T-helper 2 cell treated with Interferon-gamma antibody and Interleukin-4, amounts not matched to agents 100 ng/mL and 5 ng/mL, for 36 hours (primary cell): ENCODE data around the gene UGT2B15. TPM values are rescaled to one million over a fixed set of nuclear protein-coding genes. Genes with fewer than 3 reads are reported as not detected.
"Not testable (repeated sequence)": the region's sequence is repeated elsewhere in the genome, so short reads cannot be mapped to it uniquely, and the experiment has no call there.

ENCODE experiments used
- intact Hi-C: fragments of 100-400 bp; cut with micrococcal nuclease; formaldehyde crosslinking; loops from one replicate; pipeline ENCODE4 v1.15.1; 2023
- total RNA-seq: library from RNA; stranded (reverse); gene quantifications from 2 replicates; pipeline ENCODE4 v1.2.3, GENCODE V29; 2022

Gene UGT2B15
- total RNA-seq, 1 donor from 2014 or later = not detected

- intact Hi-C loops = not testable (repeated sequence)
These were observed 13.9 kb downstream of the UGT2B15 start for GRCh38 chr4:68656445-68656973.

GRCh38 chr4:68655764-68656444, 14.5 kb downstream of the UGT2B15 start:
- intact Hi-C loops = no loop called here

- intact Hi-C loops = no loop called here
These were observed 15.3 kb downstream of the UGT2B15 start for GRCh38 chr4:68654946-68655721.

GRCh38 chr4:68651932-68652331, 18.5 kb downstream of the UGT2B15 start:
- intact Hi-C loops = no loop called here

GRCh38 chr4:68630371-68630770, 40.1 kb downstream of the UGT2B15 start:
- intact Hi-C loops = no loop called here

GRCh38 chr4:68622731-68623130, 47.7 kb downstream of the UGT2B15 start:
- intact Hi-C loops = not testable (repeated sequence)

GRCh38 chr4:68617003-68617698, 53.3 kb downstream of the UGT2B15 start:
- intact Hi-C loops = no loop called here

GRCh38 chr4:68615699-68616422, 54.6 kb downstream of the UGT2B15 start:
- intact Hi-C loops = no loop called here

- intact Hi-C loops = no loop called here
These were observed 56.7 kb downstream of the UGT2B15 start for GRCh38 chr4:68613752-68614151.

GRCh38 chr4:68606240-68606639, 64.2 kb downstream of the UGT2B15 start:
- intact Hi-C loops = no loop called here

- intact Hi-C loops = no loop called here
These were observed 71.3 kb downstream of the UGT2B15 start for GRCh38 chr4:68599150-68599549.

- intact Hi-C loops = no loop called here
These were observed 73.0 kb downstream of the UGT2B15 start for GRCh38 chr4:68597482-68597881.

Other genes starting within 250 kb of the UGT2B15 start
- gene TMPRSS11E, start 223.2 kb downstream of the UGT2B15 start, total RNA-seq = not detected in 2 replicates
- not detected in 2 replicates for gene UGT2B17, start 94.3 kb downstream of the UGT2B15 start, total RNA-seq
- gene UGT2B10, start 145.3 kb upstream of the UGT2B15 start, total RNA-seq = not detected in 2 replicates